HG02678 (cell line): ENCODE measurements around the gene SERTAD2.

Experiments
- ATAC-seq: cut with Tn5 transposase; IDR thresholded peaks from one replicate; pipeline ENCODE4 v1.9.1; 2021; ENCODE audit warnings: mild to moderate bottlenecking, moderate library complexity; ENCODE audit not compliant: unreplicated experiment

SERTAD2 gene

GRCh38 chr2:64649626-64650025 is 4.1 kb downstream of the SERTAD2 start:
- ATAC-seq: no peak

- ATAC-seq: no peak
Measured at GRCh38 chr2:64649013-64649484, 4.7 kb downstream of the SERTAD2 start.

DNA sequence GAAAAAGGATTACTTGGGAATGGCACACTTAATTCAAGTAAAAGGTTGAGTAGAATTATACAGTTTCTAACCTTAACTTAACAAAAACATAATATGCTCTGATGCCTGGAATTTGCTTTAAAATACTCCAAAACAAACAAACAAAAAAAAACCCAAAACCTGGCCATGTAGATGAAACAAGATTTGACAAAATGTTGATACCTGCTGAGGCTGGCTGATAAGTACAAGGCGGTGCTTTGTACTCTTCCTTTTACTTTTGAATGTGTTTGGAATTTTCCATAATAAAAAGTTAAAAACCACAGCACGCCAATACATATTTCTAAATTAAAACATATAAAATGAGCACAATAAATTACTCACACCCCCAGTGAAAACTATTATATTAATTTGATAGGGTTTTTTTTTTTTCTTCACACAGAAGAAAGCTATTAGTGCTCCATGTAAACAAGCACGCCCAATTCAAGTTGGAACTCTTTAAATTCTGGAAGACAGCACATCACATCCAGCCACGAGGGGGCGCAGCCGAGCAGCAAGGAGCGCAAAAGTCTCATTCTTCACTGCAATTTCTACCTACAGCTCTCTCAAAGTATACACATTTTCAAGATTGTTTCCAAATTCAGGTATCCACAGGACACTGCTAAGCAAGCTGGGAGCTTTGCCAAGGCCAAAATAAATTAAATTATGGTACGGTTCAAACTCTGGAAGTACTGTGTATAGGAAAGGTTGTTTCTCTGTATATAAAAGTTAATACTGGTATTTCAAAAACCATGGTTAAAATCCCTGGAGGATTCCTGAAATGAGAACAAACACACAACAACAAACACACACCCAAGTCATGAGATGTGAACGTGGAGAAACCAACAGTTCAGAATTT is 7.5 kb downstream of the SERTAD2 start:
- ATAC-seq: no peak

DNA sequence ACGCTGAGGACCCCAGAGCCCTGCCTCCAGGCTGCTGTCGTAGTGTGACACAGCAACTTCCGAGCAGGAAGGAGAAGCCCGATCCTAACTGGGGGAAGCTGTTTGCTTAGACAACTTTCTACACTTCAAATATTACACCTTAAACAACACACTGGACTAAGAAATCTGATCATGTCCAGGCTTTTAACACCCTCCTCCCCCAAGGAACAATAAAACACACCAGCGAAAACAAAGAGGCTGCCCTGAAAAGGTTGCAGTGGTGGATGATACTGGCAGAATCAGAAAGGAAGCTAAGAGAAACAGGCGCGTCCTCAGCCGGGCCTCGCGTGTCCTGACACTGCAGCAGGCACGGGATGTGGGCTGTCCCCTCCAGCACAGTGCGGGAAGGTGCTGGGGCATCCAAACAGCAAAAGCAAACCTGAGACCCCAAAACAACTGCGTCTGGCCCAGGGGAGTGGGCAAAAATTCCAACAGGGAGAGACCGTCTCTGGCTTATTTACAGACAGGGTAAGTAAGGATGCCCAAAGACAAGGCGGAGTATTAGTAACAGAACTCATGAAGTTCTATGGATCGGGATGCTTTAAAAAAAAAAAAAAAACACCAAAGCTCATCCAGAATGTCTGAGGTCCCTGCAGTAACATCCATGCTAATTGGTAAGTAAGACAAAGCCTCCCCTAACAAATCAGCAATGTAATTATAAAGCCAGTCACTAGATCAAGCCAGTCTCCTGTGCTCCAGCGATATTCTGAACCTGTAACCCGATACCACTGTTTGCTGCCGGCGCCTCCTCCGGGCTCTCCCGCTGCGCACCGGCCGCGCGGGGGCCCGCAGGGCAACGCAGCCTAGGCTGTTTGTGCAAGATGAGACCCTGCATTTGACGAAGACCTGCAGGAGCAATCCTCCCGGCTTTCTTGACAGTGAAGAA is 9.0 kb downstream of the SERTAD2 start:
- peak; percentile 58 for ATAC-seq

DNA sequence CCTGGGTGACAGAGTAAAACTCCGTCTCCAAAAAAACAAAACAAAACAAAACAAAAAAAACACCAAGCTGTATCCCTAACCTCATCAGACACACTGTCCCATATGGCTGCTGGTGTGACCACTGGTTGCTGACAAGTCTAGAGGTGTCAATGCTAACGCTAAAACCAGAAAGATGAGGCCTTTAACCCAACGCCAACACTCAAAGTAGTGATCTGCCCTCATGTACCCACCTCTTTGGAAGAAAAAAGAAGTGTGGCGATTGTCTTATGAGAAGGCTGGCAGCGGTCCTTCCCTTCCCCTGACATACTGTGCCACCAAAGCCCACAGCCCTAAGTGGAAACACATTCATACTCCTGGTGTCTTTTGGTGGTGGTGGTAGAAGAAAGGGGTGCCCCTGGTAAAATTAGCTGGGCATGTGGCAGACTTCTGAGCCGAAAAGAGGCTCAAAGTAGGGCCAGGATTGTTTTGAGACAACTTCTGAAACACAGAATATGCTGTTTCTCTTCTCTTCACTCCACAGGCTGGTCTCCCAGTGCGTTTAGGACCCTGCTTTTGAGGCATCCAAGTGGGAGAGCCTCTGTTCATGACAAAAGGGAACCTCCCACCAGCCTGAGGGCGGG is 9.8 kb downstream of the SERTAD2 start:
- ATAC-seq: no peak

DNA sequence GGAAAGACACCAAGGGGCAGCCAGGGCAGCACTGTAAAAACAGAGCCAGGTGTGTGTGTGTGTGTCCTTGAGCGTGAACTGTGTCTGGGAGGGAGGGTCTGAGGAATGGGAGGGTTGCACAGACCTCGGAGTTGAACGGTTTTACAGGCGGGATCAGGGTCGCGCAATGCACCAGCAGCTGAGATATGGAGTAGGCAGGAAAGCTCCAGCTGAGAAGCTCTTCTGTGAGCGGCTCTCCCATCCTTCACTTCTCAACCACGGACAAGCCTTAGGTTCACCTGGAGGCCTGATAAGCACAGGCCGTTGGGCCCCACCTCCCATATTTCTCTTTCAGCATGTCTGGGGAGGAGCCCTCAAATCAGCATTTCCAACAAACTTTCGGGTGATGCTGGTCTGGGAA is 12.1 kb downstream of the SERTAD2 start:
- ATAC-seq: no peak

- ATAC-seq: no peak
Measured at GRCh38 chr2:64640153-64641044, 13.3 kb downstream of the SERTAD2 start.

- ATAC-seq: no peak
Measured at GRCh38 chr2:64639691-64640090, 14.0 kb downstream of the SERTAD2 start.

DNA sequence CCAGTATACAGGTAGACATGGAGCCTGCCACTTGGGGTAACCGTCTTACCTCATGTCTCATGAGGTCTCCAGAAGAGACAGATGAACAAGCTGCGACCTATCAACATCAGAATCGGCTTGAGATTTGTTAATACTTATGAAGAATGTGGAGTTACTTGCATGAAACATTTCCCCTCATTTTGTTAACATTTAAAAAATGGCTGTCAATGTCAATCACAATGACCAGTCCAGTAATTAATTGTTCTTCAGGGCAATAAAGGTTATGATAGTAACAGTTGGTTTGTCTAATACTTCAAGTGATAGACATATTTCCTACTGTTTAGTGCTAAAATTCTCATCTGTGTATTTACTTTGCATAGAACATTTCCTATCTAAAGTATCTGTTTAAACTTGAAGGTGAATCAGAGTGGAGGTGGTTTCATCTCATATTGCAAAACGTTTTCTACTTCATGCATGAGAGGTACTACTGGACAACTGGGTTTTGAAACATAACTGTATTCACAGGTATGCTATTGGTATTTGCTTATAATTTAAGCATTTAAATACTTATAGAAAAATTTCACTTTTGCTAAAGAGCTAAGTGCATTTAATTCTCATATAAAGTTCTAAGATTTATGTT is 15.1 kb downstream of the SERTAD2 start:
- no peak for ATAC-seq

- ATAC-seq: no peak
Measured at GRCh38 chr2:64637931-64638330, 15.8 kb downstream of the SERTAD2 start.

DNA sequence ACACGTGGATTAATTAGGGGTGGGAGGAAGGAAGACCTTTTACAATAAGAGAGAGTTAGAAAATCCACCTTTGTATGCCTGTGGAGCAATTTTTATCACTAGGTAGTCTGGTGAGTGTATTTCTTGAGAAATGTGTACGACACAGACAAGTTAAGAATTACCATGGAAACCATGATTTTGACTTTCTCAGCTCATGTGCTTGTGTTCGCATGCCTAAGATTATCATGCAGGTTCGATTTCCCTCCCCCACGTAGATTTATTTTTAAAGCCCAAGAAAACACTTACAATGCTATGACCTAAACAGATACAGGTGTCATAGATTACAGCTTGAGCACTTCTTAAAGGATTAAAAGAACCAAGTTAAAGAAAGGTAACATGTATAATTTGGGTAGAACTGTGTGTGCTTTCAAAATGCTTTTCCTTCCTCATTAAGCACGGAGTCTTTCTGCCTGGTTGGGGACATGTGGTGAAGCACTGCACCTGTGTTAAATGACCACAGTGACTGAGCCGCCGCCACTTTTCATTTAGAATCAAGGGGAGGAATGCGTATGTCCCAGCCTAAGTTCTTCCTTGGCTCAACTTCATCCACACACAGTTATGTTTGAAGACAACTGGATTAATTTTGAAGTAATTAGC is 16.6 kb downstream of the SERTAD2 start:
- ATAC-seq: peak; percentile 57

DNA sequence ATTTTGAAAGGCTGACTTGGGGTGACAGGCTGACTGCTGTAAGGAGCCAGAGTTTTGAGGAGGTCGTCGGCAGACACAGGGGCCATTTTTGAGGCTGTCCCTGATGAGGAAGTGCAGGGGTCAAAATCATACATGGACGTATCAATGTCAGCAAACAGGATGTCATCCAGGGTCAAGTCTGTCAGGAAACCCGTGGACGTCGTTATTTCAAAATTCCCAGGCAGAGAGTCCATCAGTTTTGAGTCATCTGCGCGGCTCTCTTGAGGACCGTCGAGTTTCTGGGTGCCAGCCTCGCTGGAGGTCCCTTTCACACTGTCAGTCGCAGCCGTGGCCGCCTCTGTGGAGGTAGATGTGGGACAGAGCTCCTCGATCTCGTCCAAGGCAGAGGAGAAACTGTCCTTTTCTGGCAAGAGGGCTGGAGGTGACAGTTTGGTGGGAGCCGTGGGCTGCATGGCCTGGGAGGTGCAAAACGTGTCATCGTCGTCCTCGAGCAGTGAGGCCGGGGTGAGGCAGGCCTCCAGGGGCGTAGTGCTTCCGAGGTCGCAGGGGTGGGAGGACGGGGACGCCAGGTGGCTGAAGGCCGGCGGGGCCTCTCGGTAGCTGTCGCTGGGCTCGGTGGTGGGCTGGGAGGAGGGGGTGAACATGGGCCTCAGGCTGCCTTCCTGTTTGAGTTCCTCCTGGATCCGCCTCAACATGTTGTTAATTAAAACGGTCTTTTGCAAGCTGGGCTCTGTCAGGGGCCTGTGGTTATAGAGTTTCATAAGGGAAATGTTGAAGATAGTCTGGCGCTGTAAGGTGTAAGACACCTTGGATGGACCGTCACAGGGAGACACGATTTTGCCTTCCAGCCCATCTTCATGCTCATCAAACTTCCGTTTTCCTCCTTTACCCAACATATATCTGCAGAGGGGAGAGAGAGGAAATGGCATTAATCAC is 17.5 kb downstream of the SERTAD2 start:
- ATAC-seq: peak; percentile 59

DNA sequence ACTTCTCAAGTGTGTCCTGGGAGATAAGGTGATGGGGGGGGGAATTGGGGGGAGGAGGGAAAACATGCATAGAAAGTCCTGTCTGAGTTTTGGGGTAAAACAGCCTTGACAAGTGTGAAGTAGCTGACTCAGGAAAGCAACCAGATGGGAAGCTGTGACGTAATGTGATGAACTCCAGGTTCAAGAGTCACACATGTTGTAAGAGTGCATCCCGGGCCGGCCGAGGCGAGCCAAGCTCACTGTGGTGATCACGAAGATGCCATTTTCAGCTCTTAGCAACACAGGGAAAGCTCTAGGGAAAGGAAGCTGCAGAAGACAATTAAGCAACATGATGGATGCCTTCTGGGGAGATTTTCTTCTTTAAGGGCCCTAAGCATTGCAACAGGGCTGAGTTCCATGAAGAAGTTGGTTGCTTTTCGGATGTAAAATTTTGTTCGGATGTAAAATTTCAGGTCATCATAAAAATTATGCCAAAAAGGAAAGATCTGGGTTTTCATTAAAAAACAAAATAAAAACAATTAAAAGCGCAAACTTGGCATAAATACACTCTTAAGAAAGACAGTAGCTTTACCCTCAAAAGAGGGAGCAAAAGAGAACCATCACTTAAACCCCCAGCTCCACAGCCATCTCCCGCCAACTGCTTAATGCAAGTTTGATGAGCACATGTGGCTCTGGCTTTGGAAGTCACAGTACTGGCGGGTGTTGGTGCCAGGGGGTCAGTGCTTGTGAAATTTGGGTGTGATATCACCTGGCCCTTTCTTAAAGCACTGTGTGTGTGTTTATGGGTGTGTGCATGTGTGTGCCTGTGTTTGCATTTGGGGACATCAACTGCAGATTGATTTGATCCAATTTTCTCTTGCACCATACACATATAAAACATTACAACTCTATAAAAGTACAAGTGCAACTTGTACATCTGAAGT is 19.1 kb downstream of the SERTAD2 start:
- no peak for ATAC-seq

- ATAC-seq: no peak
Measured at GRCh38 chr2:64632835-64633819, 20.6 kb downstream of the SERTAD2 start.

DNA sequence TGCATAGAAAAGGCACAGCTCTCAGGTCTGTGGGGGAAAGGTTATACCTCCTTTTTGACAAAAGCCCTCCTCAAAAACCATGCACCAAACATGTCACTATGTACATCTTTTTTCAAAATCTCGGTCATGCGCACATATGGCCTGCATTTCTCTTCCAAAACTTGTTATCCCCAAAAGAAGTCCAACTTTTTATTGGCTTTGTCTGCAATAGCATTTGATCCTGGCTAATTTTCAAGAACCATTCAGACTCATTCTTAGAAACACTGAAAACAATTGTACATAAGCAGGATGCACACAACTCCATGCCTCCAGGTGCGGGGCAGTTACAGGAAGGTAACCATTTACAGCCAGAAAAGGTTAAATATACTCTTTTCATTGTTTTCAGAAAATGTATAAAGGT is 21.9 kb downstream of the SERTAD2 start:
- ATAC-seq: no peak

DNA sequence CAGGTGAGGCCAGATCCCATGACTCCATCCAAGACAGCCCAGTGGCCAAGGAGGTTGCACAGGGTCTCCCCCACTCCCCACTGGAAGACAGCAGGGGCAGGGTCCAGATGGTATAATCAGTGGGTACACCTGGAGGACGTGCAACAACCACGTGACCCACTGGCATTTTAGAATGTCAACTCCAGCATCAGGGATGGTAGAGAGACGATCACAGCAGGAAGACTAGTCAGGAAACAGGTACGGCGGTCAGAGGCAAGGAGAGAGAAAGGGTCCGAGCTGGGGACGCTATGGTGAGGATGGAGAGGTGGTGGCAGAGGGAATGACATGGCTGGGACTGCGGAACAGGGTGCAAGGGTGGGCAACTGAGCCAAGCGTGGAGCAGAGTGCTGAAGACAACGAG is 23.0 kb downstream of the SERTAD2 start:
- ATAC-seq: no peak
